AG09309 (cell line): ENCODE results near the gene FAR2.
"Not testable (repeated sequence)": the region's sequence is repeated elsewhere in the genome, so short reads cannot be mapped to it uniquely, and the experiment has no call there.

ENCODE experiments used
- DNase-seq: peaks from one replicate; pipeline ENCODE4 v3.0.0-alpha.2; 2010; ENCODE audit warnings: low read depth
- H3K4me3 ChIP-seq: 2 replicates; pipeline ENCODE4 v1.5.1; 2011; ENCODE audit warnings: mild to moderate bottlenecking, low read depth, low read length, moderate library complexity; ENCODE audit not compliant: control insufficient read depth
- TF ChIP-seq, protein P1 (sequence below): IDR thresholded peaks from 2 replicates; pipeline ENCODE4 v1.5.1; 2011; ENCODE audit warnings: mild to moderate bottlenecking, low read depth, low read length, inconsistent platforms; ENCODE audit not compliant: insufficient read depth, control insufficient read depth; ENCODE audit errors: missing control alignments

The FAR2 gene

DNA sequence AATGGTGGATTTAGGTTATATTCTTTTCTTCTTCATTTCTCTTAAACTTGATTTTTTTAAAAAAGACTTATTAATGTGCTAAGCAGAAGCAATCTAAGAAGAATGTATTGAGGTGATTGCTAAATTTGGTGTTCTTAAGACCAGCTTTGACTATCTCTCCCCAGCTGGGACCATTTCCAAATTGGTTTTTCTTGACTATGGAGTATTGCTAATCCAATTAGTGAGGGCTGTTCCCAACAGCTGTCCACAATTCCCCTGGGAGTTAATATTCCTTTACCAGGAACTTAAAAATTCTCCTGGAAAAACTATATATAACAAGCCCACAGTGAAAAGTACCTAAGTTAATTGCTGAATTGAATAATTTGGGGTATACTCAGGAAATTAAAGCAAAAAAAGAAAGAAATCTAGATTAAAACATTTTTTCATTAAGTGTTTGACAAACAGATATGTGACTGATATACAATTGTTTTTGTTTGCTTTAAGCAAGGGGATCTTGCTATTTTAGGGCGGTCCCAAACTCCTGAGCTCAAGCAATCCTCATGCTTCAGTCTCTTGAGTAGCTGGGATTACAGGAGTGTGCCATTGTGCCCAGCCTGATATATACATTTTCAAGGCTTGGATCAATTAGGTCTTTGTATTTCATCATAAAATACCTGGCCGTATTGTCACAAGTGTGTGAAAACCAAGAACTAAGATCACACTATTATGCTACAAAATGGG lies 105.0 kb downstream of the FAR2 start:
- DNase-seq: no peak
- TF ChIP-seq, protein P1, sequence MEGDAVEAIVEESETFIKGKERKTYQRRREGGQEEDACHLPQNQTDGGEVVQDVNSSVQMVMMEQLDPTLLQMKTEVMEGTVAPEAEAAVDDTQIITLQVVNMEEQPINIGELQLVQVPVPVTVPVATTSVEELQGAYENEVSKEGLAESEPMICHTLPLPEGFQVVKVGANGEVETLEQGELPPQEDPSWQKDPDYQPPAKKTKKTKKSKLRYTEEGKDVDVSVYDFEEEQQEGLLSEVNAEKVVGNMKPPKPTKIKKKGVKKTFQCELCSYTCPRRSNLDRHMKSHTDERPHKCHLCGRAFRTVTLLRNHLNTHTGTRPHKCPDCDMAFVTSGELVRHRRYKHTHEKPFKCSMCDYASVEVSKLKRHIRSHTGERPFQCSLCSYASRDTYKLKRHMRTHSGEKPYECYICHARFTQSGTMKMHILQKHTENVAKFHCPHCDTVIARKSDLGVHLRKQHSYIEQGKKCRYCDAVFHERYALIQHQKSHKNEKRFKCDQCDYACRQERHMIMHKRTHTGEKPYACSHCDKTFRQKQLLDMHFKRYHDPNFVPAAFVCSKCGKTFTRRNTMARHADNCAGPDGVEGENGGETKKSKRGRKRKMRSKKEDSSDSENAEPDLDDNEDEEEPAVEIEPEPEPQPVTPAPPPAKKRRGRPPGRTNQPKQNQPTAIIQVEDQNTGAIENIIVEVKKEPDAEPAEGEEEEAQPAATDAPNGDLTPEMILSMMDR: no peak
- no peak overlapping the region for H3K4me3 ChIP-seq

DNA sequence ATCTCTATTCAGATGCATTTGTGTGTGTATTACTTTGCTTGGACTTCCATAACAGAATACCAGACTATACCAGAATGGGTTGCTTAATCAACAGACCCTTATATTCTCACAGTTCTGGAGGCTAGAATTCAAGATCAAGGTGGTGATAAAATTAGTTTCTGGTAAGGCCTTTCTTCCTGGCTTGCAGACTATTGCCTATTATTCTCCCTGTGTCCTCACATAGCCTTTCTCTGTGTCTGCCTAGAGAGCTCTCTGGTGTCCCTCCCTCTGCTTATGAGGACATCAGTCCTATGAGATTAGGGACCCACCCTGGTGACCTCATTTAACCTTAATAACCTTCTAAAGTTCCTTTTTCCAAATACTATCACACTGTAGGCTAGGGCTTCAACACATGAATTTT lies 106.0 kb downstream of the FAR2 start:
- TF ChIP-seq, protein P1: no peak
- H3K4me3 ChIP-seq: no peak overlapping the region
- DNase-seq: no peak

DNA sequence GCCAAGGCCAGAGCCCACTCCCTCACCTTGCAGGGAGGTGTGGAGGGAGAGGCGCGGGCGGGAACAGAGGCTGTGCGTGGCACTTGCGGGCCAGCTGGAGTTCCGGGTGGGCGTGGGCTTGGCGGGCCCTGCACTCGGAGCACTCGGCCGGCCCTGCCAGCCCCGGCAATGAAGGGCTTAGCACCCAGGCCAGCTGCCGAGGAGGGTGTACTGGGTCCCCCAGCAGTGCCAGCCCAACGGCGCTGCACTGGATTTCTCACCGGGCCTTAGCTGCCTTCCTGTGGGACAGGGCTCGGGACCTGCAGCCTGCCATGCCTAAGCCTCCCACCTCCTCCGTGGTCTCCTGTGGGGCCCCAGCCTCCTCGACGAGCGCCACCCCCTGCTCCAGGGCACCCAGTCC lies 107.5 kb downstream of the FAR2 start:
- DNase-seq: no peak

DNA sequence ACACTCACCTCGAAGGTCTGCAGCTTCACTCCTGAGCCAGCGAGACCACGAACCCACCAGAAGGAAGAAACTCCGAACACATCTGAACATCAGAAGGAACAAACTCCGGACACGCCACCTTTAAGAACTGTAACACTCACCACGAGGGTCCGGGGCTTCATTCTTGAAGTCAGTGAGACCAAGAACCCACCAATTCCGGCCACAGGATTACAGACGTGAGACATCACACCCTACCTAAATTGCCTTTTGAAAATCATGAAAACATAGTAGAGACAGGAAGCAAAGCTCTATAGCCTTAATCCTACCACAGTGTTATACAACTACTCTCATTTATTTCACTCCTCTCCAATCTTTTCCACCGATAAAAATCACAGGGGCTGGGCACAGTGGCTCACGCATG lies 108.6 kb downstream of the FAR2 start:
- not testable (repeated sequence) for DNase-seq, H3K4me3 ChIP-seq

More for the DNA sequence above, 107.5 kb downstream of the FAR2 start:
- H3K4me3 ChIP-seq: no peak overlapping the region
- TF ChIP-seq, protein P1: no peak

DNA sequence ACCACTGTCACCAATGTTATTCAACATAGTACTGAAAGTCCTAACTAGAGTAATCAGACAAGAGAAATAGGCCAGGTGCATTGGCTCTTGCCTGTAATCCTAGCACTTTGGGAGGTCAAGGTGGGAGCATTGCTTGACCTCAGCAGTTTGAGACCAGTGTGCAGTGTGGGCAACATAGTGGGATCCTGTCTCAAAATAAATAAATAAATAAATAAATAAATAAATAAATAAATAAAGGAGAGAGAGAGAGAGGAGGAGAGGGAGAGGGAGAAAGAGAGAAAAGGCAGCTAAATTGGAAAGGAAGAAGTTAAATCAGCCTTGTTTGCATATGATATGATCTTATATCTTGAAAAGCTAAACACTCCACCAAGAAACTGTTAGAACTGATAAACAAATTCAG lies 115.3 kb downstream of the FAR2 start:
- TF ChIP-seq, protein P1: no peak
- no peak for DNase-seq
- no peak overlapping the region for H3K4me3 ChIP-seq

DNA sequence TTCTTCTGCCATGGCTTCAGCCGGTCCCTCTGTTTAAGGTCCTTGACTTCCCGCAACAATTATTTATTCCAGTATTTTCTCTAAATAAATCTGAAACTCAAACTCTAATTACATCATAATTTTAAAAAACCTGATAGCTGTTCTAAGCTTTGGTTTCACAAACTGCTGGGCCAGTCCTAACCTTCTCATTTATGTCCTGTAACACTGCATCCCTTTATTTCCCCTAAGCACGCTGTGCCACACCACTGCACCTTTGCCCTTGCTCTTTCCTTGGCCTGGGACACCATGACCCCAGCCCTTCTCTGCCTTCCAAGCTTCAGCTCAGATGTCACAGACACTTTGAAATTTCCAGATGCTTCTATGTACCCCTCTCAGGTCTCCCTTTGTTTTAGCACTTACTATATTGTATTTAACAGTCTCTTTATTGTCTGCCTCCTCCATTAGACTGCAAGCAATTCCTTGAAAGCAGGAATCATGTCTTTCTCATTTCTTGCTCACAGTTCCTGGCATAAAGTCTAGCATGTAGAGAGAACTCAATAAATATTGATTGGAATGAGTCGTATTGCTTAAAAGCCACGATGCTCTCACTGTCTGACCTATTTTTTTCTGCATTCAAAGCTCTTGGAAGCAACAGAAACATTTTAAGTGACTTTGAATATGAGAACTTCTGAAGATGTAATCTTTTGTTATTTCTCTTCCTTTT lies 120.8 kb downstream of the FAR2 start:
- DNase-seq: no peak
- TF ChIP-seq, protein P1: no peak

DNA sequence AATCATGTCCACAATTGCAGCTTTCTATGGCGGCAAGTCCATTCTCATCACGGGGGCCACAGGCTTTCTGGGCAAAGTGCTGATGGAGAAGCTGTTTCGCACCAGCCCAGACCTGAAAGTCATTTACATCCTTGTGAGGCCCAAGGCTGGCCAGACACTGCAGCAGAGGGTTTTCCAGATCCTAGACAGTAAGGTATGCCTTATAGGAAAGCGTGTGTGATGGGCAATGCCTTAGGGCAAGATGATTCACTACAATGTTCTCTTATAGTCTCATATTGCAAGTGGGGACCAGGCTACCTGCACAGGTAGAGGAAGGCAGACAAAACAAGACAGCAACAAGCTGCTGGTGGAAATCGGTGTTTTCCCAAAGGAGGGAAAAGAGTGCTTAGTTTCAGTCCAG lies 121.4 kb downstream of the FAR2 start:
- DNase-seq: no peak
- TF ChIP-seq, protein P1: no peak
- no peak overlapping the region for H3K4me3 ChIP-seq

More for the DNA sequence above, 120.8 kb downstream of the FAR2 start:
- no peak overlapping the region for H3K4me3 ChIP-seq
